Medulla oblongata (tissue), 1 donor: Measurements from ENCODE around the gene IL12RB1.

Experiments
- DNase-seq: peaks from one replicate; pipeline ENCODE4 v3.0.0-alpha.2; 2015; ENCODE audit errors: extremely low spot score

Gene IL12RB1

DNA sequence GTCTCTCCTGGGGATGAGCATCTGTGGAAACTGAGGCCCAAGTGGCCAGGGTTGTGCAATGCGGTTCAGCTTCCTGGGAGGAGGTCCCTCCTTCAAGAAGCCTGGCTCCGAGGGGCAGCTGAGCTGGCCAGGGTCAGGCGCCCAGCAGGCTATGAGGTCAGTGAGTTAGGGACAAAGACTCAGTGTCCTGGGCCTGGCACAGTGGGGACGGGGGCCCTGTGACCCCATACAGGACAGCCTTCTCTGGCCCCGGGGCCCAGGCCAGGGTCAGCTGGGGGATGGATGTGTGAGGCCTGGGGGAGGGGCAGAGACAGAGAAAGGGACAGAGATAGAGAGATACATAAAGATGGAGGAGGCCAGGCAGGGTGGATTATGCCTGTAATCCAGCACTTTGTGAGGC is 3.0 kb upstream of the IL12RB1 start:
- DNase-seq, result peak; percentile 91

DNA sequence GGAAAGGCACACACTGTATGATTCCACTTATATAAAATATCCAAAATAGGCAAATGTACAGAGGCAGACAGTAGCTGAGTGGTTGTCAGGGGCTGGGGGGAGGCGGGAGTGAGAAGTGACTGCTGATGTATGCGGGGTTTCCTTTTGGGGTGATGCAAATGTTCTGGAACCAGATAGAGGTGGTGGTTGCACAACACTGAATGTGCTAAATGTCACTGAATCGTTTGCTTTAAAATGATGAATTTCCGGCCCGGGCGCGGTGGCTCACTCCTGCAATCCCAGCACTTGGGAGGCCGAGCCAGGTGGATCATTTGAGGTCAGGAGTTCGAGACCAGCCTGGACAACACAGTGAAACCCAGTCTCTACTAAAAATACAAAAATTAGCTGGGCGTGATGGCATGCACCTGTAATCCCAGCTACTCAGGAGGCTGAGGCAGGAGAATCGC is 2.4 kb upstream of the IL12RB1 start:
- peak; percentile 62 for DNase-seq

DNA sequence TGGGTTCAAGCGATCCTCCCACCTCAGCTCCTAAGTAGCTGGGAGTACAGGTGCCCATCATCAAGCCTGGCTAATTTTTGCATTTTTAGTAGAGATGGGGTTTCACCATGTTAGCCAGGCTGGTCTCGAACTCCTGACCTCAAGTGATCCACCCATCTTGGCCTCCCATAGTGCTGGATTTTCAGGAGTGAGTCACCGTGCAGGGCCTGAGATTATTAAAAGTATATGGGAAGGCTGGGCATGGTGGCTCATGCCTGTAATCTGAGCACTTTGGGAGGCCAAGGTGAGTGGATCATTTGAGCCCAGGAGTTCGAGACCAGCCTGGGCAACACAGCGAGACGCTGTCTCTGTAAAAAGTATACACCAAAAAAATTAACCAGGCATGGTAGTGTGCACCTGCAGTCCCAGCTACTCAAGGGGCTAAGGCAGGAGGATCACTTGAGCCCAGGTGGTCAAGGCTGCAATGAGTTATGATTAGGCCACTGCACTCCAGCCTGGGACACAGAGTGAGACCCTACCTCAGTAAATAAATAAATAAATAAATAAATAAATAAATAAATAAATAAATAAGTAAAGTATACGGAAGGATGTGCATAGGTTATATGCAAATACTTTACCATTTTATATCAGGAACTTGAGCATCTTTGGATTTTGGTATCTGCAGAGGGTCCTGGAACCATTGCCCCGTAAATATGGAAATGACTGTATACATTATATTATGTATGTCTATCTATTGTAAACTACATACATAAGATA is 854 bp downstream of the IL12RB1 start:
- DNase-seq, result no peak

DNA sequence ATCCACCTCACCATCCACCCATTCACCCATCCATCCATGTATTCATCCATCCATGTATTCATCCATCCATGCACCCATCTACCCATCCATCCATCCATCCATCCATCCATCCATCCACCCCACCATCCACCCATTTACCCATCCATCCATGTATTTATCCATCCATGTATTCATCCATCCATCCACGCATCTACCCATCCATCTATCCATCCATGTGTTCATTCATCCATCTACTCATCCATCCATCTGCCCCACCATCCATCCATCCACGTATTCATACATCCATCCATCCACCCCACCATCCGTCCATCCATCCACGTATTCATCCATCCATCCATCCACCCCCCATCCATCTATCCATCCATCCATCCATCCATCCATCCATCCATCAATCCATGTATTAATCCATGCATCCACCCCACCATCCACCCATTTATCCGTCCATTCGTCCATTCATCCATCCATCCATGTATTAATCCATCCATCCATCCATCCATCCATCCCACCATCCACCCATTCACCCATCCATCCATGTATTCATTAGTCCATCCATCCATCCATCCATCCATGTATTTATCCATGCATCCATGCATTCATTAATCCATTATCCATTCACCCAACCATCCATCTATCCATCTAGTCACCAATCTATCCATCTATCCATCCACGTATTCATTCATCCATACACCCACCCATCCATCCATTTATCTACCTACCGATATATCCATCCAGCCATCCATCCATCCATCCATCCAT is 2.6 kb downstream of the IL12RB1 start:
- no peak for DNase-seq

DNA sequence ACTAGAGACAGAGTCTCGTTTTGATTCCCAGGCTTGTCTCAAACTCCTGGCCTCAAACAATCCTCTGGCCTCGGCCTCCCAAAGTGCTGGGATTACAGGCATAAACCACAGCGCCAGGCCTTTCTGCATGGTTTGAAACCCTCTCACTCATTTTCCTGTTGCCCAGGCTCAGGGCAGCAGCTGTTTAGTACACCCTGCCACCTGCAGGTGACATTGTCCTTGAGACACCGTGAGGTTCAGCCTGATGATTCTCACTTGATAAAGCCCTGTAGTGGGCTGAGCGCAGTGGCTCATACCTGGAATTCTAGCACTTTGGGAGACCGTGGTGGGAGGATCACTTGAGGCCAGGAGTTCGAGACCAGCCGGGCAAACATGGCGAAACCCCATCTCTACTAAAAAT is 12.5 kb downstream of the IL12RB1 start:
- no peak for DNase-seq

DNA sequence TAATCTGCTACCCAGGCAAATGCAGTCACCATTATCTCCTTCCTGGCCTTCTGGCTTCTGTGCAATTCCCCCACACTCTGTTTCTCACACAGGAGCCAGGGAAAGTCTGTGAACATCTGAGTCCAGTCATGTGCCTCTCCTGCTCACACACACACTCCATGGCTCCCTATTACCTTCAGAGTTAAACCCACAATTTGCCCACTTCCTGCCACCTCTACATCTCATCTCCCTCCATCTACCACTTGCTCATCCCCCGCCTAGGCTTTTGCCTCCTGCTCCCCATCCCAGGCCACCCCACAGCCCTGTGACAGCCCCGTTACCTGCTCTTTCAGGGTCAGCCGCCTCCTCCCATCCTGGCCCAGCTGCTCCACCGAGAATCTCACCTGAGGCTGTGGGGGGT is 13.5 kb downstream of the IL12RB1 start:
- DNase-seq, result no peak

DNA sequence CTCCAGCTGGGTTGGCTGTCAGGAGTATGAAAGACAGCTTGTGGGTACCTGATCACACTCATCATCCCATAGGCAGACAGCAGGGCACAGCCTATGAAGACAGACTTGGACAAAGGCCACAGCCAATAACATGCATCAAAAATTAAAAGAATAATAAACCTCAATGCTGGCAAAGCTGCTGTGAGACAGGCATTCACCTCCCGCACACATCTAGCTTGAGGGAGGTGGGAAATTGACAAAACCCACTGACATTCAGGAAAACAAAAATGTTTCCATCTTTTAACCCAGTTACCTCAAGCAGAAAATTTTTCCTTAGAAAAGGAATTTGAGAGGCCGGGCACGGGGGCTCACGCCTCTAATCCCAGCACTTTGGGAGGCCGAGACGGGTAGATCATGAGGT is 14.4 kb downstream of the IL12RB1 start:
- DNase-seq, result no peak

DNA sequence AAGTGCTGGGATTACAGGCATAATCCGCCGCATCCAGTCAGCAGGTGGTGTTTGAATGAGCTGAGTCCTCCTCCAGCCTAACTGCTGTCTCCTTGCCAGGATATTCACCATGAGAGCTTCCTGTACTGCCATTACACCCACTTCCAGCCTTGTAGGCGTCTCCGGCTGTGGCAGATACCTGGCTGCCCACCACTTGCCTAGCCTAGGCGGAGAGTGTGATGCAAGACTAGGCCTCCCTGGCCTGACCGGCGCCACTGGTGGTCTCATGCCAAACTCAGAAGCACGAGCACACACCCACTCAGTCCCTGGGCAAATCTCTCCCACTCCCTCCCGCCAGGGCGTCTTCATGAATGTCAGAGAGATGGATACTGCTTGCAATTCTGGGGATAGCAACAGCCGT is 16.6 kb downstream of the IL12RB1 start:
- DNase-seq, result no peak

DNA sequence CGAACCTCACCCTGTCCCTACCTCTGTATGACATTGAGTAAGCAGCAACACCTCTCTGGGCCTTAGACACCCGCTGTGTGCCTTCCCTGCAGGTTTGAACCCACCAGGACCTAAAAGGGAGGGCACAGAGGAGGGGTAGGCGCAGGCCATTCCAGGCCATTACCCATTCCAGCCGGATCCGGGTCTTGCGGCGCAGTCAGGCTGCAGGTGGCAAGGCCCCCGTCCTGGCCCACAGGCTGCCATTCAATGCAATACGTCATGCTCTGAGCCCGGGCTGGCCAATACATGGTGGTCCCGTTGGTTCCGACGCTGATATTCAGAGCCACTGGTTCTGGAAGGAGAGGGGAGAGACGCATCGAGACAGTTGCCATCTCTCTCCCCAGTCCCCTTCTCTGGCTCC is 17.4 kb downstream of the IL12RB1 start:
- no peak for DNase-seq

DNA sequence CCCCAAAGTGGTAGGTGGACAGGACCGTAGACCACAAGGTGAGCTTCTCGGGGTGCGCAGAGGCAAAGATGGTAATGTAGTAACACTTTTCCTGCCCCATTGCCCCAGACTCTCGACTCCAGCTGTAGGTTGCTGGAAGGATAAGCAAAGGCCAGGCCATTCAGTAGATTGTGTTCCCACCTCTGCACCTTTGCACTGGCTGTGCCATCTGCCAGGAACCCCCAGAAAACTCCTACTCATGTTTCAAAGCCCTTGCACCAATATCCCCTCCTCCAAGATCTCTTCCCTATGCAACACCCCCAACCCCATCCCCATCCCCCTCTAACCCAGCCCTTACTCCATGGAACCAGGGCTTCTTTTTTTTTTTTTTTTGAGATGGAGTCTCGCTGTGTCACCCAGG is 18.3 kb downstream of the IL12RB1 start:
- no peak for DNase-seq

DNA sequence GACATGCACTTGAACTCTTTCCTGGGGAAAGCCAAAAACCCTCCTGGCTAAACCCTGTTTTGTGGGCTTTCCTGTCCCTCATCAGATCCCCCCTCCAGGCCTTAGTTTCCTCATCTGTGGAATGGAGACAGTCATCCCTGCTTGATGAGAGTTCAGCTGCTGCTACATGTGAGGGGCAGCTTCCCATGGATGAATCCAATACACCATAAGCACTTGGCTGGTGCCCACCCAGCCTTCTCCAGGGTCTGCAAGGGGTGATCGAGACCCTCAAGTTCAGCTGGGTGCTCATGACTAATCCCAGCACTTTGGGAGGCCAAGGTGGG is 21.6 kb downstream of the IL12RB1 start:
- DNase-seq, result no peak

DNA sequence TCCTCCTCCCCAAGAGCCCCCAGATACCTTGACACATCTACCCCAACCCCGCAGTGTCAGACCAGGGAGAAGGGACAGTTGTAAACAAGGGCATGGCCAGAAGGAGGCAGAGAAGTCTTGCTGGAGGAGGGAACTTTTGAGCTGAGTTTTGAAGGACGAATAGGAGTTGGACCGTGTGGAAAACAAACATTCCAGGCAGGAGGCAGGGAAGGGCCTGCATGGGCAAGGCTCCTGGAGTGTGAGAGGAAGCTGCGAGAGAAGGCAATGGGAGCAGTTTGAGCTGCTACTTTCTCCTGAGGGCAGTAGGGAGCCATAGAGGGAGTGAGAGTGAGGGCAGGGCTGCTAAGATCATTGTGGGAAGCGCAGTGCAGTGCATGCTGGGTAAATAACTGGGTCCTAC is 23.3 kb downstream of the IL12RB1 start:
- DNase-seq, result no peak

DNA sequence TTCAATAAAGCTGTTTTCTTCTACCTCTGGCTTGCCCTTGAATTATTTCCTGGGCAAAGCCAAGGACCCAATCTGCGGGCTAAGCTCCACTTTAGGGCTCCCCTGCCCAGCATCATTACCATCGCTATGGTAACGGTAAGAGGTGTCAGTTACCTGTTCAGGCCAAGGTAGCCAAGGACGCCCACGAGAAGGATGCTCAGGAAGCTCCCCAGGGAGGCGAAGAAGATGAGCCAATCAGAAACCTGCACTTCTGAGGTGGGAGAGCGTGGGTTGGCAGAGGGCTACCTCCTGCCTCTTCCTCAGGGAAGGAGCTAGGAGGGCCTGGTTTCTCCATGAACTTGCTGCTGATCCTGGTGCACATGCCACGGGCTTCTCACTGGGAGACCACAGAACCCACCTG is 24.7 kb downstream of the IL12RB1 start:
- DNase-seq, result no peak

DNA sequence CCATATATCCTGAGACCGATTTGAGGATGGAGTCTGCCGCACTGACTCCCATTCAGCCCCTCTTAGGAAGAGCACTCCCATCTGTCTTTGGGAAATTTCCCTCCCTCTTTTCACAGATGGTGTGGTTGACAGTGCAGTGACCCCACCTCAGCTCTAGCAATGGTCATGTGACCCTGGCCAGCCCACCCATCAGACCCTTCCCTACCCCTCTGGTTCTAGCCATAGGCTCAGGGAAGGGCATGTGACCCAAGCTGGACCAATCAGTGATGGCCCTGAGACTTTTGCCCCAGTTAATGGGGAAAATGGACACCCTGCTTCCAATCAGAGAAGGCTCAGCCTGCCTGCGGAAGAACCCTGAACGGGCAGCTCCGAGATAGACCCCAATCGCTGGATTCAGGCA is 26.3 kb downstream of the IL12RB1 start:
- DNase-seq, result no peak

DNA sequence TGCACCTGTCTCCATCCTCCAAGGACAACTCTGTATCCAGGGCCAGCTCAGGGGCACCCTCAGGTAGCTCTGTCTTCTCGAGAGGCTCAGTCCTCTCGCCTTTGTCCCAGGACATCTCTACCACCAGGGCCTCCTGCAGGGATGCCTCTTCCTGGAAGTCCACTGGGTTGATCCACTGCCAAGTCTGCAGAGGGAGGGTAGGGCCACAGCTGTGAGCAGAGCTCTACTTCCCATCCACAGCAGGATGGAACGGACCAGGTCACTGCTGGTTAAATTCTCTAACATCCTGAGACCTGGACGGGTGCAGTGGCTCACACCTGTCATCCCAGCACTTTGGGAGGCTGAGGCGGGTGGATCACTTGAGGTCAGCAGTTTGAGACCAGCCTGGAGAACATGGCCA is 26.8 kb downstream of the IL12RB1 start:
- DNase-seq, result no peak

DNA sequence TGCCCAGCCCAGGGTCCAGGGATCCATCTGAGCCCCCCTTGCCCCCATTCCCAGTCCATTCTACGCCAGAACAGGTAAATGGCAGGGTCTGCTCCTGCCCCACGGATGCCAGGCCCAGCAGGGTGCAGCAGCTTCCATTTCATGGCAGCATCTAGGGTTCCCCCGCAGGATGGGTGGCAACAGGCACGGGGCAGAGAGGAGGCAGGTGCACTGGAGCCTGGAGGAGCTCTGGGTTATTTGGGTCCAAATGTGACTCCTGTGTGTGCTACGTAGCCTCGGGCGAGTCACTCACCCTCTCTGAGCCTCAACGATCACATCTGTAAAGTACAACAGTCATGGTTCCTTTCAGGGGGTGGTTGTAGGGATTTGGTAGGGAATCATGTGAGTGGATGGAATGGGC is 27.4 kb downstream of the IL12RB1 start:
- no peak for DNase-seq

DNA sequence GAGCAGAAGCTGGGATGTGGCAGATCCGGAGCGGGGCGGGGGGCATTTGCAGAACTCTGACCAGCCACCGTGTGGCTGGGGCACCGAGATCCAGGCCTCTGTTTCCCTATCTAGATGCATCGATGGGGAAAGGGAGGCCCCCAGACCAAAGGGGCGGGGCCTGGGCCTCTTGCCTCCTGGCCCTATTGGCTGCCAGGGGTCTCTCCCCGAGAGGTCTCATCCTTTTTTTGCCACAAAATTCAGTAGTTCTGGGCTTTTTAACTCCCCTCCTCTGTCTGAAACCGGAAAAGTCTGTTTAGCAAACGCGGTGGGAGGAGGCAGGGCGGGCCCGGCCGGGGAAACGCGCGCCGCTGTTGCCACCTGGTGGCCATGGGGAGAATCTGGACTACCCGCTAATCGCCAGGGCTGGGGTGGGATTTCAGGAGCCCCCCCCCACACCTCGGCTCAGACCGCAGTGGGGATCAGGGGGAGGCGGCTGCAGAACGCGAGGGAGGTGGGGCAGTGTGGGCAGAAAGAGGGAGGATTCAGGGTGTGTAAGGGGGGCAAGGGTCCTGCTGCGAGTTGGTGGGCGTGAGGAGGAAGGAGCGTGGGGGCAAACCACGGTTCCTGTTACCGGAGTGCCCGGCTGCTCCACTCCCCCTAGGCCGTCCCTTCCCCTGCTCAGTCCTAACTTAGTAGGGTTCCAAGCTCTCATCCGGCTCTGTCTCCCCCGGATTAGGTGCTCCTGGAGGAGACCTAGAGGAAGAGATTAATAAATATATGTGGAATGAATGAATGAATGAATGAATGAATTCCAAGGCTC is 28.3 kb downstream of the IL12RB1 start:
- peak; percentile 89 for DNase-seq

DNA sequence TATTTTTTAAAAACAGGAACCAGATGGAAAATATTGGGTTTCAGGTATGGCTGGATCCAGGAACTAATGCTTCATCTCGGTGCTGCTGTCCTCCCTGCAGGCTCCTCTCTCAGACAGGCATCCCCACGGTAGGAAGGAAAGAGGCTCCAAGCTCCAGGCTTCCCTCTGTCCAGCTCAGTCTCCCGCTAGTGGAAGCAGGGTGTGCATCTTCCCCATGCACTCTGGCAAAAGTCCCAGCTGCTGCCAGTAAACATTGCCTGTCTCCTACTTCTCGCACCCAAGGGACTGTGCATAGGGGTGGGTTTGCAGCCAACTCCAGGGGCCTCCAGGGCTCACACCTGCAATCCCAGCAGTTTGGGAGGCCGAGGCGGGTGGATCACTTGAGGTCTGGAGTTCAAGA is 29.2 kb downstream of the IL12RB1 start:
- DNase-seq, result peak; percentile 64

DNA sequence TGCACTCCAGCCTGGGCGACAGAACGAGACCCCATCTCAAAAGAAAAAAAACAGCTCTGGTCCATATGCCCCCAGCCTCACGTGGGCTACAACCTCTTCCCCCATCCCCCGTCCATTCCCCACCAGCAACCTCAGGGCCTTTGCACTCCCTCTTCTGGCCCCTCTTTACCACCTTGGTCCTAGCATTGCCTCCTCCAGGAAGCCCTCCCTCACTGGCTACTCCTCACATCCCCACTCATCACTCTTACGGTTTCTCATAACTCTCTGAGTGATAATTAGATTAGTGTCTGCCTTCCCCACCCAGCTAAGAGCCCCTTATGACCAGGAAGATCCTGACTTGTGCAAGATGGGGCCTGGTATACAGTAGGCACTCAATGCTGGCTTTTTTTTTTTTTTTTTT is 30.8 kb downstream of the IL12RB1 start:
- DNase-seq, result no peak

DNA sequence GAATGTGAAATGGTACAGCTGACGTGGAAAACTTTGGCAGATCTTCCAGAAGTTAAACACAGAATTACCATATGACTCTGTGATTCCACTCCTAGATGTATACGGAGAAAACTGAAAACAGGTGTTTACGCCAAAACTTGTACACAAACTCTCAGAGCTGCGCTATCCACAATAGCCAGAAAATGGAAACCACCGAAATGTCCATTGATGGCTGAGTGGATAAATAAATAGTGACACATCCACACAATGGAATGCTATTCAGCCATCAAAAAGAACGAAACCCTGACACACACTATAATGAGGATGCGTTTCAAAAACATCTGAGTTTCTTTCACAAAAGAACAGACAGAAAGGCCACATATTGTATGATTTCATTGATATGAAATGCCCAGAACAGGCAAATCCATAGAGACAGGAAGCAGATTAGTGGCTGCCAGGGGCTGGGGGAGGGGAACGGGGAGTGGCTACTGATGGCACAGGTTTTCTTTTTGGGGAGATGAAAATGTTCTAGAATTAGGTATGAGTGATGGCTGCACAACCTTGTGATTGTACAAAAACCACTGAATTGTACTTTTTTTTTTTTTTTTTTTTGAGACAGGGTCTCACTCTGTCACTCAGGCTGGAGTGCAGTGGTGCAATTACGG is 33.0 kb downstream of the IL12RB1 start:
- no peak for DNase-seq

DNA sequence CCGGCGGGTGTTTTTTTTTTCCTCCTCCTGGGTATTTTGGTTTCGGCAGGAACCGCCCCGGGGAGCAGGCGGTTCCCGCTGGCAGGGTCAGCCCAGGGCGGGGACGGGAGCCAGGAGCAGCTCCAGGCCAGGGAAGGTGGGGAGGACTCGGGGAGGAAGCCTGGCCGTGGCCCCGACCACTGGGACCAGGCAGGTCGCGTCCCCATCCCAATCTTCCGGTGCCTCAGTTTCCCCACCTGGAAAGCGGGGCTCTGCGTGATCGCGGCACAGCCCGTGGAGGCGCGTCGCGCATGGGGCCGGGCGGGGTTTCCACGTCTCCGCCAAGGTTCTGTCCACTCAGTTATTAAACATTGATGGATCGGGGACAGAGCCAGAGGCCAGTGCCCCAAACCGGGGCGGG is 34.8 kb downstream of the IL12RB1 start:
- no peak for DNase-seq

DNA sequence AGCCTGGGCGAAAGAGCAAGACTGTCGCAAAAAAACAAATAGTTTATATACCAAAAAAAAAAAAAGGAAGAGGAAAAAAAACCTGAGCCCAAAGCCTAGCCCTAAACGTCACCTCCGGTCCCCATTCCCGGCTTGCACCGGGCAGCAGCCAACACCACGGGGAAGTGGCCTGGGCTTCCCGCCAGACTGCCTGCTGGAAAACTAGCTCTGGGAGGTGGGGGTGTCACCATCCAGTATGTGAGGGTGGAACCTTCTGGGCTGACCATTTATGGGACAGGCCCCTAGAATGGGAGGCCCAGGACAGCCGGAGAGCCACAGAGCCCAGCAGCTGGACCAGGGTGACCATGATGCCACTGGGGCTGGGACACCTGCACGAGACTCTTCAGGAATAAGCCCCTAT is 37.3 kb downstream of the IL12RB1 start:
- peak; percentile 44 for DNase-seq
